ENCODE measurements around the gene COX4I1.
A peak's percentile ranks its signal among the peaks of the same experiment; 100 is the strongest.

Gene COX4I1

DNA sequence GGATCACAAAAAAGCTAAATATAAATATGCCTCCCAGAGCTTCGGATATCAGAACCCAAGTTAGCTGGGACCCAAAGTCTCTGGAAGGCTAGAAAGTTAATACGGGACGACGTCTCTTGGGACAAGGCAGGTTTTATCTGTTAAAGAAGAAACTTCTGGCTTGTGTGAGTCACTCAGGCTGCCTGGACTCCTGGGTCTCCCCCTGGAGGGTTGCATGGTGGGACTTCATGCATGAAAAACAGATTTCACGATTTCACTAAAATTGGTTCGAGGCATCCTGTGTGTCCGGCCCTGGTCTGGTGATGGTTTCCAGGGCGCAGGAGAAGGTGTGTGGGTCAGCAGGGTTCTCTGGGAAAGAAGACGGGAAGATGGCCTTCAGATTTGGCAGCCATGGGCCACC is 47.0 kb downstream of the COX4I1 start:
- Mint-ChIP-seq H3K4me3 (no peak overlapping the region), H3K4me1 (peaks cover 26% of the 10 kb centered on the region), H3K27ac (no peak overlapping the region), H3K36me3 (no peaks in the 10 kb centered on the region), H3K9me3 (no peaks in the 10 kb centered on the region)
- no peak for ATAC-seq
- DNase-seq (ENCODE audit: low spot score in 2 of 2), result no peak

DNA sequence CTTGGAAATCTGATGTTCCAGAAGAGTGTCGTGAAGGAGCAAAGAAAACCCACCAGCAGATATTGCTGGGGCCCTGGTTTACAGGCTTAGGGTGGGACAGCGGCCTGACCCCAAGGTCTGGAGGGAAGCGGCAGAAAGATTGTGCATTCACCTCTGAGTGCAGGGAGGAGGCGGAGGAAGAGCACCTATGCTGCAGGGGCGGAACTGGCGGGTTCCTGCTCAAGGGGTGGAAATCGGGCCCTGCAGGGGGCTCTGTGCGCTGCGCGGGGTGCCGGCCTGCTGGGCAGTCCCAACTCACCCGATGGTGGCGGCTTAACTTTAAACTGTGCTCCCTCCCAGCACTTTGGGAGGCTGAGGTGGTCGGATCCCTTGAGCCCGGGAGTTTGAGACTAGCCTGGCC is 47.5 kb downstream of the COX4I1 start:
- Mint-ChIP-seq H3K36me3 (no peaks in the 10 kb centered on the region), H3K4me3 (no peak overlapping the region), H3K9me3 (no peaks in the 10 kb centered on the region), H3K27ac (no peak overlapping the region), H3K4me1 (peaks cover 26% of the 10 kb centered on the region)
- DNase-seq (ENCODE audit: low spot score in 2 of 2), result no peak
- no peak for ATAC-seq

DNA sequence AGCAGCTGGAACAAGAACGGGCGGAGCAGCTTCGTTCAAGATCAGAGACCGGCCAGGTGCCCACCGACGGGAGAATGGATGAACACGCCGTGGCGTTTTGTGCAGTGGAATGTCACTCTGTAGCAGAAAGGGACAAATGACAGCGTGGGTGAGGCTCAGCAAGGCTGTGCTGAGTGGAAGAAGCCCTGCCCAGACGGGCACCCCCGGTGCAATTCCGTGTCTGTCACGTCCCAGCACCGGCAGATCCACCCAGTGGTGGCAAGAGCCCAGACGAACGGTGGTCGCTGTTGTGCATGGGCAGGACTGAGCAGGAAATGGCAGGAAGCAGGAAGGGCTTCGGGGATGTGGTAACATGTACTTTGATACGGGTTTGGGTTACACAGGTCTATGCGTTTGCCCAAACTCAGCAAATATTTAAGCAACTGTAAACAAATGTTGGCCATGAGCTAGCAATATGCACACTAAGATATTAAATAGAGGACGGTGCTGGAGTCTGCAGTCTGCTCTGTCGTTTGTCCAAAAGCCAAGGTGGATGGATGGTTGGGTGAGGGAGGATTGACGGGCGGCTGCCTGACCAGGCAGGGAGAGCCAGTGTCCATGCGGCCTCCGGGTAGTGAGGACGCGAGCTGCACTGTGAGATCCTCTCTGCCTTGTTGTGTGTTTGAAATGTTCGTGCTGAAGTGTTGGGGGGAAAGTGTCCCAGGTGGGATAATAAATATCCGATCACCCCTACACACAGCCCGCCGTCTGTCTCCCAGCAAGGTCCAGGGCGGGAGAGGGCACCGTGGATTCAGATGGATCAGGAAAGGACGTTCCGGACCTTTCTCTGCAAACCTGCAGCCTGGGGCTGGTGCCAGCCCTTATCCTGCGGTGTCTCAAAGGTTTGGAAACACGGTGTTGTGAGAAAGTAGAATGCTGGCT is 48.4 kb downstream of the COX4I1 start:
- DNase-seq (ENCODE audit: low spot score in 2 of 2) (no peak), ATAC-seq (no peak)
- H3K4me3 Mint-ChIP-seq, result no peak overlapping the region
- H3K4me1 Mint-ChIP-seq, result peaks cover 26% of the 10 kb centered on the region
- peaks cover 3% of the 10 kb centered on the region for H3K36me3 Mint-ChIP-seq
- H3K9me3 Mint-ChIP-seq, result no peaks in the 10 kb centered on the region
- no peak overlapping the region for H3K27ac Mint-ChIP-seq

DNA sequence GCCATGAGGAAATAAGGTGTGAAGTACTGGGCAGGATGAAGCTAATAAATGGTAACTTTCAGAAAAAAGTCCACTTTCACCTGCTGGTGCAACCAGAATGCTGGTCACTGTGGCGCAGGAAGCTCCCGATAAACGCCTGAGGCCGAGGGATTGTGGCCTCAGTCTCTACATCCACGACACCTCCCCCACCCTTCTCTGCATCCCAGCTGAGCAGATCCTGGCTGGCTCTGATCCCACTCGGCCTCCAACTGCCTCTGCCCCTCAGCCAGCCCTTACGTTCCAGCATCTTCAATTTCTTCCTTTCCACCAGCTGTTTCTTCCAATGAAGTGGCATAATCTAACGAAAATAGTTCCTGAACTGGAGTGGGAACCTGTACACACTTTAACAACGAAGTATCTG is 49.5 kb downstream of the COX4I1 start:
- no peak for ATAC-seq
- no peaks in the 10 kb centered on the region for H3K9me3 Mint-ChIP-seq
- H3K36me3 Mint-ChIP-seq, result peaks cover 6% of the 10 kb centered on the region
- no peak overlapping the region for H3K4me3 Mint-ChIP-seq
- no peak overlapping the region for H3K27ac Mint-ChIP-seq
- no peak for DNase-seq (ENCODE audit: low spot score in 2 of 2)
- H3K4me1 Mint-ChIP-seq, result peaks cover 26% of the 10 kb centered on the region

DNA sequence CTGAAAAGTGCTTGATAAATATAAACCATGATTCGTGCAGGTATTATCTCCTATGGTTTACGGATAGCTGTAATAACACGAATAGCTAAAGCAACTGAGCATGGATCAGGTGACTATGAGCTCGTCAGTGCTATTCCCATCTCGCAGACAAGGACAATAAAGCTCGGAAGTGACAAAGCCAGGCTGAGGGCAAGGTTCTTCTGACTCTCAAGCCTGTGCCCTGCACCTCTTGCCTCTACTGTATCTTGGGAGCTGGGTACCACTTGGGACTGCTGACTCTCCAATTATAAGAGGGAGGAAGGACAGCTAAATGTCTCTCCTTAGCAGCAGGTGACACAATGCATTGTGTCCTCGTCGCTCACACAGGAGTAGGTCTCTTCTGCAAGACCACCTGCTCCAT is 49.9 kb downstream of the COX4I1 start:
- ATAC-seq, result no peak
- no peak for DNase-seq (ENCODE audit: low spot score in 2 of 2)
- H3K36me3 Mint-ChIP-seq, result peaks cover 6% of the 10 kb centered on the region
- H3K4me3 Mint-ChIP-seq, result no peak overlapping the region
- no peak overlapping the region for H3K27ac Mint-ChIP-seq
- peaks cover 26% of the 10 kb centered on the region for H3K4me1 Mint-ChIP-seq
- H3K9me3 Mint-ChIP-seq, result no peaks in the 10 kb centered on the region

DNA sequence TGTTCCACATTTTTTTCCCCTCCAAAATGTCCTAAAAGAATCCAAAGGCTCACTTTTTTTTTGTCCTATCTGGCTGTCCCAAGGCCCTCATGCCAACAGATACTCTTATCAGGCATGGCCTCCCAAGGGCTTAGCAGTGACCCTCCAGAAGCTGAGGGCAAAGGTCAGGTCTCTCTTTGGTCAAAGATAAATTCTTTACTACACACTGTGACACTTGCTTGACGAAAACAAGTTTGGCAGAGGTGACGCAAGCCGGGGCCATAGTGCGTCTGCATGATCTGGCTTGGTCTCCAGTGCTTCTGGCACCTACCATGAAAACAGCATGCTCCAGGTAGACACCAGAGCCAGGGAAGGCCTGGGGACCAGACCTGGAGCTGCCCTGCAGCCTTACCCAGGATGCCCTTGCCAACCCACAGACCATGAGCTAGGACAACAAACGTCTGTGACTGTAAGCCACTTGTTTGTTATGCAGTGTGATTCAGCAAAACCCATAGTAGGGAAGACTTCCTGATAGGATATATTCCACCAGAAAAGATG is 50.9 kb downstream of the COX4I1 start:
- no peak for ATAC-seq
- DNase-seq (ENCODE audit: low spot score in 2 of 2), result no peak
- no peak overlapping the region for H3K4me3 Mint-ChIP-seq
- no peaks in the 10 kb centered on the region for H3K9me3 Mint-ChIP-seq
- H3K4me1 Mint-ChIP-seq, result peaks cover 18% of the 10 kb centered on the region
- peaks cover 6% of the 10 kb centered on the region for H3K36me3 Mint-ChIP-seq
- H3K27ac Mint-ChIP-seq, result no peak overlapping the region

DNA sequence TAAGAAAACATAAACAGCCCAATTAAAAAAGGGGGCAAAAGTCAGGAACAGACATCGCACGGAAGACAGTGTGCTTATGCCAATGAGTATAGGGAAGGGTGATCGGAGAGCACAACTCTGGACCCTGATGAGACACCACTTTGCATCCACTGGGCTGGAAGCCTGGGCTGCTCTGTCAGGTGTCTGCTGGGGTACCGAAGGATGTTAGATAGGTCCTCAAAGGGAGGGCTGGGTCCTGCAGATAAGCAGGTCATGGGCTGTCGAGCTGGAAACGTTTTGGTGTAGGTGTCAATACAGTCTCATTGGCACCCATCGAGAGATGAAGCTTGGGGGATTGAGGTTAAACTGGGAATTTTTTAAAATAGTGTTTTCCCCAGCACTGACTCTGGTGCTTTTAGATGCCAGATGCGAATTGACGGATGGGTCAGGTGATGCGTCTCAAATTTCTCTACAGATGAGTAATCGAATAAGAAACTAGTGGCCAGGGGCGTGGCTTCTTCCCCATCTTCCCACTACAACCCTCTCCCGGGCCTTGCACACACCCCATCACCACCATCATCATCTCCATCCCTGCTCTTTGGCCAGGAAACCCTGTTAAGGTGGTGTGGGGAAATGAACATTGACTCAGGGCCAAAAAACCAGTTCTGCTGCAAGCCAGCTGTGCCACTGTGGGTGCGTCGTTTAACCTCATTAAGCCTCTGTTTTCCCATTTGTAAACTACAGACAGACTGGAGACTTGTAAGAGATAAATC is 51.7 kb downstream of the COX4I1 start:
- H3K4me1 Mint-ChIP-seq, result peaks cover 25% of the 10 kb centered on the region
- H3K27ac Mint-ChIP-seq, result no peak overlapping the region
- H3K36me3 Mint-ChIP-seq, result peaks cover 12% of the 10 kb centered on the region
- no peak for ATAC-seq
- no peak overlapping the region for H3K4me3 Mint-ChIP-seq
- H3K9me3 Mint-ChIP-seq, result no peaks in the 10 kb centered on the region
- DNase-seq (ENCODE audit: low spot score in 2 of 2), result no peak

DNA sequence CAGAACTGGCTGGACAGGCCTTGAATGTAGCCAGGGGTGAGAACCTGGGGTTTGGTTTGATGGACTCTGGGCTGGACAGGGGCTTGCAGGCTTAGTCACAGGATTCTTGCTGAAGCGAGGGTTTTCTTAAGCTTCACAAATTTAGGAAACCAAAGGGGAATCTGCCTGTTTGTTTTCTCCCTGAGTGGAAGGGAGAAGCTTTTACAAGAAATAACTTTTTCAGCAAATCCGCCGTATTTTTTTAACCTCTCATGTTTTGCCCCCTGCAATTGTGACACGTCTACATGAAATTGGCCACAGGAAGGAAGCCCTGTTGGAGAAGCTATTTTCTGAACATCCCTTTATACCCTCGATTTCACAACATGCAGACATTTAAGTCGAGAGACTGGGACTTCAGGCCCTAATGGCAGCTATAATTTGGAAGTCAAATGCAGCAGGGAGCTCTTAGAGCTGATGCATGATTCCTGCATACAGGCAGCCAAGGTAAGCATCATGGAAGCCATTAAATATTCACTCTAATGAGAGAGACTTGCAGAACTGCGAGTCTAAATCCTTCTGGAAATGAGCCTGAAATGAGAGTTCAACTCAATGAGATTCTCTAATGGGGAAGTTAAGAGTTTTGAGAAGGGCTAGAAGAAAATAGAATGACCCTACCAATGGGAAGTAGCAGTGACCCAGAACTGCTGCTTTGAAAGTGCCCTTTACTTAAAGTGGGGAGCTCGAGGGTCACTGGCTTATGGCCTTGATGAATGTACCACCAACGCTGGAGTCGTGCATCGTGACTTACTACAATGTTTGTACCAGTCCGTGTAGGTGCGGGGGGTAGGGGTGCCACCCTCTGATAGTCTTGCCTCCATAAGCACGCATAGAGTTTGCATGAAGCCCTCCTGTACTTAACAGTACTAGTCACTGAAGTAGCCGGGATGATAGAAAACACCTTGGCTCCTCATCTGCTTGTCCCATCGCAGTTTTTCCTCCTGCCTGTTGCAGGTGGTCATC is 54.4 kb downstream of the COX4I1 start:
- Mint-ChIP-seq H3K9me3 (no peaks in the 10 kb centered on the region), H3K4me1 (peaks cover 19% of the 10 kb centered on the region), H3K4me3 (no peak overlapping the region), H3K27ac (no peak overlapping the region), H3K36me3 (peaks cover 12% of the 10 kb centered on the region)
- ATAC-seq, result no peak
- DNase-seq (ENCODE audit: low spot score in 2 of 2), result no peak

DNA sequence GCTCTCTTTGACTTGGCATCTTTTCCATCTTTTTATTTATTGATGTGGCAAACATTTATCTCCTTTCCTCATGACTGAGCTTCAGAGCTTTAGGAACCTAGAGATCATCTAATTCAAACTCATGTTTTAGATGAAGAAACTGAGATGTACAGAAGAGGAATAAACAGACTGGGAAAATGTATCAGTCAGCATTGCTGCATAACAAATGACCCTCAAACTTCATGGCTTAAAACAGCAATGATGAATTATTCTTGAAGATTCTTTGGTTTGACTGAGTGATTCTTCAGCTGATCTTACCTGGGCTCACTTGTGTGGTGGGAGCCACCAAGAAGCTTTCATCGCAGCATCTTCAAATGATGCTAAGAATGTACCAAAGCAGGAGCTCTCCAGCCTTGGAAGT is 55.4 kb downstream of the COX4I1 start:
- Mint-ChIP-seq H3K4me1 (peaks cover 25% of the 10 kb centered on the region), H3K9me3 (no peaks in the 10 kb centered on the region), H3K27ac (no peak overlapping the region), H3K4me3 (no peak overlapping the region), H3K36me3 (peaks cover 12% of the 10 kb centered on the region)
- ATAC-seq (no peak), DNase-seq (ENCODE audit: low spot score in 2 of 2) (no peak)

DNA sequence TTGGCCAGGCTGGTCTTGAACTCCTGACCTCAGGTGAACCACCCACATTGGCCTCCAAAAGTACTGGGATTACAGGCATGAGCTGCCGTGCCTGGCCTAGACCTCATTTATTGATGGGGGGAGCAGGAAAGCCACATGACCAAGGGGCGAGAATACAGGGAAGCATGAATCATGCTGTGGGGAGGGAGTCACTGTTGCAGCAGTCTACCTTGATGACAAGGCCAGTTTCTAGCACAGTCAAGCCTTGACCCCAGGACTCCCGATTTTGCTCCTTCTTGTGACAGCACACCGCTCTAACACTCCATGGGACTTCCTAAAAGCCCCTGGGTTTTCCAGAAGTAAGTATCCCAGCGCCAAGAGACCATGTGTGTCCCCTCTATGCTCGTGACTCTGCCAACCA is 56.6 kb downstream of the COX4I1 start:
- Mint-ChIP-seq H3K36me3 (peaks cover 12% of the 10 kb centered on the region), H3K9me3 (no peaks in the 10 kb centered on the region), H3K4me1 (peaks cover 36% of the 10 kb centered on the region), H3K27ac (no peak overlapping the region), H3K4me3 (no peak overlapping the region)
- no peak for DNase-seq (ENCODE audit: low spot score in 2 of 2)
- peak; percentile 77 for ATAC-seq

DNA sequence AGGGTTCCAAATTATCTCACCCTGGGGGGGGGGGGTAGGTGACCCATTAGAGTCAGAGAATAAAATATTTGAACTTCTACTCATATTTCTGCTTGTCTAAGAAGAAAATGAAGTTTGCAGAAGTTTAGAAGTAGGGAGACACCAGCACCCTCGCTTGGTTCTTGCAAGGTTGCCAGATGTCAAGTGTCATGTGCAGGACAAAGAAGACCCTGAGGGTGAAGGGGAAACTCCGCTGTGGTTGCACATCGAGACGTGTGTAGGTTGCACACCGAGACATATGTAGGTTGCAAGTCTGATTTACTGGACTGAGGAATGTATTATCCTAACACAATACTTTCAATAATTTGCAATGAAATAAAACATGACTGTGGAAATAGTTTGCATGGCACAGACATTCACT is 57.1 kb downstream of the COX4I1 start:
- H3K9me3 Mint-ChIP-seq, result no peaks in the 10 kb centered on the region
- ATAC-seq, result no peak
- no peak overlapping the region for H3K4me3 Mint-ChIP-seq
- DNase-seq (ENCODE audit: low spot score in 2 of 2), result no peak
- peaks cover 36% of the 10 kb centered on the region for H3K4me1 Mint-ChIP-seq
- no peak overlapping the region for H3K27ac Mint-ChIP-seq
- H3K36me3 Mint-ChIP-seq, result peaks cover 12% of the 10 kb centered on the region

All from stimulated activated effector memory CD8-positive, alpha-beta T cell treated with anti-CD3 and anti-CD28 coated beads, Interleukin-12 subunit alpha, Interleukin-12 subunit beta, amount 100 ng/mL, for 72 hours (primary cell).